Thyroid gland (tissue), 4 donors: ENCODE measurements around the gene KLF7. TPM values are rescaled to one million over a fixed set of nuclear protein-coding genes. Genes with fewer than 3 reads are reported as not detected.

Experiments
- DNase-seq, 2 donors: peaks; one replicate each; pipeline ENCODE4 v3.0.0-alpha.2; 2019
- H3K27ac ChIP-seq, 3 donors: fragments of 200-600 bp; sonication (generic); 1 replicate in 2 of 3; 2 replicates in 1 of 3; pipeline ENCODE4 v1.5.1; 2016 to 2019; ENCODE audit warnings: mild to moderate bottlenecking in 1 of 3, moderate library complexity in 1 of 3
- H3K27me3 ChIP-seq: fragments of 200-600 bp; sonication (generic); one replicate; pipeline ENCODE4 v1.5.1; 2019
- H3K36me3 ChIP-seq, 2 donors: fragments of 200-600 bp; sonication (generic); one replicate each; pipeline ENCODE4 v1.5.1; 2016 to 2019
- H3K4me1 ChIP-seq, 2 donors: fragments of 200-600 bp; sonication (generic); one replicate each; pipeline ENCODE4 v1.5.1; 2017 to 2019
- H3K4me3 ChIP-seq, 3 donors: fragments of 200-600 bp; sonication (generic); replicated peaks in 1 of 3; 1 replicate in 2 of 3; 2 replicates in 1 of 3; pipeline ENCODE4 v1.5.1; 2016; ENCODE audit warnings: mild to moderate bottlenecking in 1 of 3
- H3K9me3 ChIP-seq: fragments of 200-600 bp; sonication (generic); one replicate; pipeline ENCODE4 v1.5.1; 2017
- CTCF ChIP-seq, 6 experiments: fragments of 200-600 bp in 3 of 6; fragments of 450-650 bp in 3 of 6; sonication (generic) in 3 of 6; IDR thresholded peaks; one replicate each; pipeline ENCODE4 v1.5.1; 2016 to 2019; ENCODE audit warnings: antibody characterized with exemption in 6 of 6, mild to moderate bottlenecking in 2 of 6, inconsistent platforms in 1 of 6, moderate library complexity in 1 of 6
- POLR2A ChIP-seq, 2 donors: fragments of 450-650 bp; IDR thresholded peaks; one replicate each; pipeline ENCODE4 v1.6.1; 2017; ENCODE audit warnings: antibody characterized with exemption in 2 of 2, mild to moderate bottlenecking in 2 of 2, moderate library complexity in 1 of 2
- WGBS, 2 donors: methylation state at CpG; one replicate each; pipeline ENCODE4 v1.1.5; 2017; 5-methylcytosine and 5-hydroxymethylcytosine counted together
- intact Hi-C: fragments of 100-400 bp; cut with DNase I; formaldehyde crosslinking; loops from one replicate; pipeline ENCODE4 v1.15.1; 2023
- total RNA-seq, 4 donors: library from RNA; depleted of rRNA; stranded (reverse); fragments of >200 nt; gene quantifications; one replicate each; pipeline ENCODE4 v1.2.3, GENCODE V29; 2016

KLF7 gene
- total RNA-seq, 4 donors from 2014 or later, result 19.4 to 29.5 (median 25.6) TPM

- intact Hi-C loops, result no loop called here
- TF ChIP-seq CTCF (IDR thresholded peaks at IDR 0.05), result no peak
- TF ChIP-seq POLR2A (IDR thresholded peaks at IDR 0.05), result no peak
- no peaks in the 10 kb centered on the region for H3K4me1 ChIP-seq
- DNase-seq, result no peak
- no peaks in the 10 kb centered on the region for H3K36me3 ChIP-seq
- H3K9me3 ChIP-seq, result no peaks in the 10 kb centered on the region
- no peak overlapping the region for H3K27ac ChIP-seq
- H3K4me3 ChIP-seq, result no peak overlapping the region
- 58 to 62% methylated on average over 1 of the region's 1 CpG for WGBS, 2 donors
- no peaks in the 10 kb centered on the region for H3K27me3 ChIP-seq
Observed at GRCh38 chr2:207042841-207043240, 122.9 kb downstream of the KLF7 start.

GRCh38 chr2:207041786-207042554 lies 123.8 kb downstream of the KLF7 start:
- Histone ChIP-seq H3K9me3 (no peaks in the 10 kb centered on the region), H3K27ac (no peak overlapping the region), H3K4me1 (no peaks in the 10 kb centered on the region), H3K36me3 (no peaks in the 10 kb centered on the region), H3K4me3 (no peak overlapping the region), H3K27me3 (no peaks in the 10 kb centered on the region)
- TF ChIP-seq POLR2A (IDR thresholded peaks at IDR 0.05) (no peak), CTCF (IDR thresholded peaks at IDR 0.05) (no peak)
- intact Hi-C loops, result no loop called here
- 72 to 73% methylated on average over 8 to 9 of the region's 9 CpGs for WGBS, 2 donors
- no peak for DNase-seq

GRCh38 chr2:207041279-207041678 lies 124.5 kb downstream of the KLF7 start:
- DNase-seq, result no peak
- WGBS, 2 donors, result 64 to 65% methylated on average over 10 of the region's 10 CpGs
- no peak overlapping the region for H3K27ac ChIP-seq
- intact Hi-C loops, result no loop called here
- no peaks in the 10 kb centered on the region for H3K4me1 ChIP-seq
- H3K4me3 ChIP-seq, result no peak overlapping the region
- H3K36me3 ChIP-seq, result no peaks in the 10 kb centered on the region
- TF ChIP-seq CTCF (IDR thresholded peaks at IDR 0.05) (no peak), POLR2A (IDR thresholded peaks at IDR 0.05) (no peak)
- H3K27me3 ChIP-seq, result no peaks in the 10 kb centered on the region
- H3K9me3 ChIP-seq, result no peaks in the 10 kb centered on the region

GRCh38 chr2:207040696-207041095 lies 125.1 kb downstream of the KLF7 start:
- WGBS, 2 donors, result 68 to 77% methylated on average over 9 of the region's 9 CpGs
- intact Hi-C loops, result no loop called here

More at GRCh38 chr2:207040696-207041095, 125.1 kb downstream of the KLF7 start:
- DNase-seq, result no peak
- H3K4me3 ChIP-seq, result no peak overlapping the region
- TF ChIP-seq POLR2A (IDR thresholded peaks at IDR 0.05) (no peak), CTCF (IDR thresholded peaks at IDR 0.05) (no peak)
- no peaks in the 10 kb centered on the region for H3K4me1 ChIP-seq
- no peaks in the 10 kb centered on the region for H3K9me3 ChIP-seq
- no peaks in the 10 kb centered on the region for H3K36me3 ChIP-seq
- H3K27me3 ChIP-seq, result no peaks in the 10 kb centered on the region
- no peak overlapping the region for H3K27ac ChIP-seq
